COLO668 (cell line): ENCODE data around the gene SLC8A2.
A peak's percentile ranks its signal among the peaks of the same experiment; 100 is the strongest.

Source experiments
- DNase-seq: peaks from one replicate; lab custom pipeline; 2025; ENCODE audit not compliant: unreplicated experiment; lab: John Stamatoyannopoulos, UW

Gene SLC8A2

GRCh38 chr19:47433121-47433520, 38.6 kb downstream of the SLC8A2 start:
- DNase-seq: no peak

GRCh38 chr19:47432499-47432898, 39.2 kb downstream of the SLC8A2 start:
- DNase-seq: no peak

GRCh38 chr19:47432091-47432490, 39.6 kb downstream of the SLC8A2 start:
- DNase-seq: no peak

GRCh38 chr19:47430041-47430802, 41.5 kb downstream of the SLC8A2 start:
- peak; percentile 59 for DNase-seq

GRCh38 chr19:47429140-47429793, 42.4 kb downstream of the SLC8A2 start:
- DNase-seq: no peak

GRCh38 chr19:47428177-47428894, 43.4 kb downstream of the SLC8A2 start:
- DNase-seq: peak; percentile 57

GRCh38 chr19:47427241-47428176, 44.2 kb downstream of the SLC8A2 start:
- peak; percentile 51 for DNase-seq

GRCh38 chr19:47423203-47423882, 48.4 kb downstream of the SLC8A2 start:
- no peak for DNase-seq

GRCh38 chr19:47422417-47423163, 49.1 kb downstream of the SLC8A2 start:
- DNase-seq: no peak

GRCh38 chr19:47421844-47422395, 49.8 kb downstream of the SLC8A2 start:
- DNase-seq: no peak

GRCh38 chr19:47421244-47421786, 50.4 kb downstream of the SLC8A2 start:
- no peak for DNase-seq

GRCh38 chr19:47419789-47420188, 51.9 kb downstream of the SLC8A2 start:
- DNase-seq: no peak

- DNase-seq: no peak
Observed at GRCh38 chr19:47419030-47419783, 52.5 kb downstream of the SLC8A2 start, which contains the start of gene MEIS3. Gene MEIS3 (minus strand): TSS chr19:47419527. CDS start chr19:47419081, 446 bp downstream.

GRCh38 chr19:47418692-47419029, 53.0 kb downstream of the SLC8A2 start:
- DNase-seq: no peak

- DNase-seq: no peak
Observed at GRCh38 chr19:47417746-47418691, 53.7 kb downstream of the SLC8A2 start.

- no peak for DNase-seq
Observed at GRCh38 chr19:47417107-47417745, 54.5 kb downstream of the SLC8A2 start.

- no peak for DNase-seq
Observed at GRCh38 chr19:47416643-47416985, 55.1 kb downstream of the SLC8A2 start.
